IPS-18a (cell line): ENCODE data around the gene CCDC93.

Experiments
- H3K27ac ChIP-seq: one replicate; pipeline ENCODE4 v1.5.1; 2013; ENCODE audit warnings: low read length
- H3K27me3 ChIP-seq: one replicate; pipeline ENCODE4 v1.6.1; 2013; ENCODE audit warnings: mild to moderate bottlenecking, low read length; ENCODE audit not compliant: control insufficient read depth, insufficient read depth
- H3K36me3 ChIP-seq: one replicate; pipeline ENCODE4 v1.6.1; 2013; ENCODE audit warnings: low read depth, low read length; ENCODE audit not compliant: control insufficient read depth
- H3K4me1 ChIP-seq: one replicate; pipeline ENCODE4 v1.6.1; 2013; ENCODE audit warnings: low read depth, low read length; ENCODE audit not compliant: control insufficient read depth
- H3K4me3 ChIP-seq: one replicate; pipeline ENCODE4 v1.5.1; 2013; ENCODE audit warnings: low read length
- H3K9ac ChIP-seq: one replicate; pipeline ENCODE4 v1.6.1; 2013; ENCODE audit warnings: mild to moderate bottlenecking, low read length, moderate library complexity
- H3K9me3 ChIP-seq: one replicate; pipeline ENCODE4 v1.6.1; 2013; ENCODE audit warnings: low read depth, low read length; ENCODE audit not compliant: control insufficient read depth

The CCDC93 gene, protein sequence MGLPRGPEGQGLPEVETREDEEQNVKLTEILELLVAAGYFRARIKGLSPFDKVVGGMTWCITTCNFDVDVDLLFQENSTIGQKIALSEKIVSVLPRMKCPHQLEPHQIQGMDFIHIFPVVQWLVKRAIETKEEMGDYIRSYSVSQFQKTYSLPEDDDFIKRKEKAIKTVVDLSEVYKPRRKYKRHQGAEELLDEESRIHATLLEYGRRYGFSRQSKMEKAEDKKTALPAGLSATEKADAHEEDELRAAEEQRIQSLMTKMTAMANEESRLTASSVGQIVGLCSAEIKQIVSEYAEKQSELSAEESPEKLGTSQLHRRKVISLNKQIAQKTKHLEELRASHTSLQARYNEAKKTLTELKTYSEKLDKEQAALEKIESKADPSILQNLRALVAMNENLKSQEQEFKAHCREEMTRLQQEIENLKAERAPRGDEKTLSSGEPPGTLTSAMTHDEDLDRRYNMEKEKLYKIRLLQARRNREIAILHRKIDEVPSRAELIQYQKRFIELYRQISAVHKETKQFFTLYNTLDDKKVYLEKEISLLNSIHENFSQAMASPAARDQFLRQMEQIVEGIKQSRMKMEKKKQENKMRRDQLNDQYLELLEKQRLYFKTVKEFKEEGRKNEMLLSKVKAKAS

DNA sequence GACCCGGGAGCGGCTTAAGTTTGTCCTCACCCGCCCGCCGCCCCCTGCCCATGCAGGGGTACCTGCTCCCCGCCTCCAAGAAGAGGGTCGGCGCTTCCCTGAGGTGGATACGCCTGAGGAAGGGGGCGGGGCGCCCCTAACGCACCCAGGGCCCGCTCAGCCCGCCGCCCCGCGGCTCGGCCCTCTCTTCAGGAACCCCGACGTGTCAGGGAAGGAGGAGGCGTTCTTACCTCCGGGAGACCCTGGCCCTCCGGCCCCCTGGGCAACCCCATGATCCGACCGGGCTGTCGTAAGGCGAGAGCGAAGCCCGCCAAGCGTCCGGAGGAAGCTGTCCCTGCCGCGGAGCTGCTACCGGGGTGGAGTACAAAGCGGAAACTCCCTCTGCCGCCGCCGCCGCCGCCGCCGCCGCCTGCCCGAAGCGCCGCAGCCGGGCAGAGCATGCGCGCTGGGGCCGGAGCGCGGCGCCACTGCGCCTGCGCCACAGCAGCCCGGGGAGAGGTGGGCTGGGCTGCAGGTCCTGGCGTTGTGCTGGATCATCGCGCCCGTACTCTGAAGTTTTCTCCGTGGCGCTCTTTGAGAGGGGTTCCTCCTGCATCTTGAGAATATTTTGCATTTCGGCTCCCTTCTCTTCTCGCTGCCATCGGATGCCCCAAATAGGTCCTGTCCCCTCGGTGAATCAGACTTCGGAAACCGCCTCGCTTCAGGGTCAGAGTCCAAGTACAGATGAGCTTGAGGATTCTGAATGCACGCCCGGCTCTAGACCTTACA, at the start of gene CCDC93:
TSS of gene CCDC93 (minus strand) at position 347 of the 768 bp plus-strand sequence. CDS start at position 272, 75 bp downstream.
- H3K27ac ChIP-seq = no peak within 1 kb of the TSS
- peaks cover 35% of the 10 kb centered on the region for H3K27me3 ChIP-seq
- H3K9me3 ChIP-seq = no peaks in the 10 kb centered on the region
- H3K36me3 ChIP-seq = no peaks in the 10 kb centered on the region
- peaks cover 10% of the 10 kb centered on the region for H3K4me1 ChIP-seq
- peak within 1 kb of the TSS; percentile 59 for H3K9ac ChIP-seq
- H3K4me3 ChIP-seq = peak within 1 kb of the TSS; percentile 97

DNA sequence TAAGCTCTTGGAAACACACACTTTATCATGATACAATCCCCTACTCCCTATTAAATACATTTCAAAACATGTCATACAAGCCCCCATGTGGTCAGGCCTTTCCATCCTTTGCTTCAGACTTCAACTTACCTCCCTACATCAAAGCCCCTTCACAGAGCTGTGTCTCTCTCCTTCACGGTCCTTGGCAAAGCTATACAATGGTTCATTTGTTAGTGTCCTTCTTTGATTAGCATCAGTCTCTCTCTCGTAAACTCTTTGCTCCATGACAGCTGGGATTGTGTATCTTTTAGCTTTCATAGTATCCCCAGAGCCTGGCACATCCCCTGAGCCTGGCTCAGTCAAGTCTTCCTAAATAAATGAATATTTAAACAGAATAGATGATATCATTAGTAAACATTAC, 48.8 kb upstream of the CCDC93 start:
- Histone ChIP-seq H3K27me3 (no peaks in the 10 kb centered on the region), H3K9me3 (no peaks in the 10 kb centered on the region), H3K4me3 (no peak overlapping the region), H3K9ac (no peak overlapping the region), H3K36me3 (no peaks in the 10 kb centered on the region), H3K4me1 (no peaks in the 10 kb centered on the region), H3K27ac (no peak overlapping the region)

DNA sequence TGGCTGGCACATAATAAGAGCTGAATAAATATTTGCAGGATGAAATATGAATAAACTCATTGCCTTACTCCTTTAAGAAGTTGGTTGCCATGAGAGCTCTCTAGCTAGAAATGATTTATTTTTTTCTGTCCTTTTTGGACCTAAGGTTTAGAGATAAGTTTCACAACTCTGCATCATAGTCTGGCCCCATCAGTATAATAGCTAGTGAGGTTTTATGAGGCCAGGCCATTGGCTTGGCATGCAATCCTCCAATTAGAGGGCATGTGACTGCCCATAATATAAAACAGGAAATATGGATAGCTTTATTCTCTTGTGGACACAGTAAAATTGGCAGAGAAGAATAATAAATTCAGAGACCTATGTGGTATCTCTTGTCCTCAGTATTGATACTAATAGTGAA, 48.2 kb upstream of the CCDC93 start:
- Histone ChIP-seq H3K9ac (no peak overlapping the region), H3K27me3 (no peaks in the 10 kb centered on the region), H3K4me1 (no peaks in the 10 kb centered on the region), H3K36me3 (no peaks in the 10 kb centered on the region), H3K4me3 (no peak overlapping the region), H3K27ac (no peak overlapping the region), H3K9me3 (no peaks in the 10 kb centered on the region)

DNA sequence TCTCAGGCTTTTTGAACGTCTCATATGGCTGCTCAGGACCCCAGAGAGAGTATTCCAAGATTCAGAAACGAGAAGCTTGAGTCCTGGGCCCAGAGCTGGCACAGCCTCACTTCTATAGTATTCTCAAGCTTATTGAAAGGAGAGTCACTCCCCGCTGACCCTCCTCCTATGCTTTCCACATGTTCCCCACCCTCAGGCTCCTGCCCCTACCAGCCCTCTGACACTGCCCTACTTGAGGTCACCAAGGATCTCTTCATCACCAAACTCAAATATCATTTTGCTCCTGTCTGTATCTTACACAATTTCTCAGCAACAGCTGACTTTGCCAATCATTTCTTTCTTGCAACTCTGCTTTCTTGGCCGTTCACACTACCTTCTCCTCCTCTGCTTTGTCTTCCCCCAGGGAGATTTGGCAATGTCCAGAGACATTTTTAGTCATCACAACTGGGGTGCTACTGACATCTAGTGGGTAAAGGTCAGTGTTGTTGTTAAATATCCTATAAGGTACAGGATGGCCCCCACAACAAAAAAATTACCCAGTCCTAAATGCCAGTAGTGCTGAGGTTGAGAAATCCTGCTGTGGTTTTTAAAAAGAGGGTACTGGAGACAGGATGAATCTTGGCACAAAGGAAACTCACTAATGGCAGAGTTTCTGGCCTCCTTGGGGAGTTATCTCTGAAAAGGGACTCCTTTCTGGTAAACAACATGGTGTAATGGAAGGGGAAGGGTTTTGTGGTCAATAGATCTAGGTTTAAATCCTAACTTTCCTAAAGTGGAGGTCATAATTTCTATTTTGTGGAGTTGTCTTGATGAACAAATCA, 47.5 kb upstream of the CCDC93 start:
- Histone ChIP-seq H3K27me3 (no peaks in the 10 kb centered on the region), H3K9ac (no peak overlapping the region), H3K4me1 (no peaks in the 10 kb centered on the region), H3K9me3 (no peaks in the 10 kb centered on the region), H3K4me3 (no peak overlapping the region), H3K36me3 (no peaks in the 10 kb centered on the region), H3K27ac (no peak overlapping the region)

DNA sequence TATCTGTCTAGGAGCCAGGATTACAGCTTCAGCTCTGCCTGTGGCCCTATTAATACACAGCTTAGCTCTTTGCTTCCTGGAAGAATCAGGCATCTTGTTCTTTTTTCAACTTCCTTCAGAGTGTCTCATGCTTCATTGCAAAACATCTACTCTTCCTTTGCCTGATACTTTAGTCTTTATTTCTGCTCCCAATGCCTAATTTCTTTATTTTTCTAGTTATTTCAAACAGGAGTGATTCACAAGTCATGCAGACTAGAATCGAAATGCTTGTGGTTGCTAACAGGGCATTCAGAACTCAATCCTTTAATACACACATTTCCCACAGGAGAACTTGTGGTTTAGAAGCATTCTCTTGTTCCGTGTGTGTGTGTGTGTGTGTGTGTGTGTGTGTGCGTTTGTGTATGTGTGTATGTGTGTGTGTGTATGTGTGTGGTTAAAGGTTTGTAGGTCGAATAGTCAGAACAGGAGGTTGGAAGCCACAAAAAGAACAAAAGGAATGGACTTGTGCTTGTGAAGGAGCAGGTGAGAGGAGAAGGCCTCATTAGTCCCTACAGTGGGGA, 46.1 kb upstream of the CCDC93 start:
- no peak overlapping the region for H3K27ac ChIP-seq
- H3K4me1 ChIP-seq = no peaks in the 10 kb centered on the region
- H3K36me3 ChIP-seq = no peaks in the 10 kb centered on the region
- H3K4me3 ChIP-seq = no peak overlapping the region
- no peak overlapping the region for H3K9ac ChIP-seq
- no peaks in the 10 kb centered on the region for H3K27me3 ChIP-seq
- no peaks in the 10 kb centered on the region for H3K9me3 ChIP-seq

DNA sequence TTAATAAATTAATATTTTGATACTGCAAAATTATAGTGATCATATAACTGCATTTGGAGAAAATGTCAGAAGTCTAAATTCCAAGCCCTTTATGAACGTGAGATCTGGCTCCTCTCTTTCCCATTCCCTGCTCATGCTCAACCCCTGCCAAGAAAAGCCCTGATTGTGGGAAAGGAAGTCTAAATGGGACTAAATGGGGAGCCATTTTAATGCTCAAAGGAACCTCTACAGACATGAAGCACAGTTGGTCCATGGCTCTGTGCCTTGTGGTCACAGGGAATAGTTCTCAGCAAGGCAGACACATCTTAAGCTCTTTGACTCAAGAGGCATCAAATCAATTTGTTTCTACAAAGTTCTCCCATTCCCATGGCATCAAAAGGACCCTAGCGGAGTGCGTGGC, 45.1 kb upstream of the CCDC93 start:
- Histone ChIP-seq H3K36me3 (no peaks in the 10 kb centered on the region), H3K4me3 (no peak overlapping the region), H3K4me1 (no peaks in the 10 kb centered on the region), H3K9me3 (no peaks in the 10 kb centered on the region), H3K27ac (no peak overlapping the region), H3K27me3 (no peaks in the 10 kb centered on the region), H3K9ac (no peak overlapping the region)

DNA sequence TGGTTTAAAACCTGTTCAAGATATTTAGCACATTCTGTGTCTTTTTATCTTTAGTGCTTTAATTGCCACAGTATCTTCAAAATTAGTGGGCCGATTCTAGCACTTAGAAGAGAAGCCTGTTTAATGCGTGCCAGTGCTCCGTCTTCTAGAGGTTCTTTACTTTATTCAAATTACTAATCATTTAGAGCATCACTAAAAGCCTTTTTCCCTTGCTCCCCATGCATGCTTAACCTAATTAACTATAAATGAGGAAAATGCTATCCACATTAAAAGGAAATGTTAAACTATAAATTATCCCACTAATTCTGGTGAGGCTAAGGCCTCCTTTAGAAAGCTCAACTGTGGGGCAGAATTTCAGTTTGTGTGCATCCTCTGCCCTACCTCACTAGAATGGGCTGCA, 42.9 kb upstream of the CCDC93 start:
- Histone ChIP-seq H3K4me3 (no peak overlapping the region), H3K36me3 (no peaks in the 10 kb centered on the region), H3K27ac (no peak overlapping the region), H3K9ac (no peak overlapping the region), H3K9me3 (no peaks in the 10 kb centered on the region), H3K4me1 (no peaks in the 10 kb centered on the region), H3K27me3 (no peaks in the 10 kb centered on the region)

DNA sequence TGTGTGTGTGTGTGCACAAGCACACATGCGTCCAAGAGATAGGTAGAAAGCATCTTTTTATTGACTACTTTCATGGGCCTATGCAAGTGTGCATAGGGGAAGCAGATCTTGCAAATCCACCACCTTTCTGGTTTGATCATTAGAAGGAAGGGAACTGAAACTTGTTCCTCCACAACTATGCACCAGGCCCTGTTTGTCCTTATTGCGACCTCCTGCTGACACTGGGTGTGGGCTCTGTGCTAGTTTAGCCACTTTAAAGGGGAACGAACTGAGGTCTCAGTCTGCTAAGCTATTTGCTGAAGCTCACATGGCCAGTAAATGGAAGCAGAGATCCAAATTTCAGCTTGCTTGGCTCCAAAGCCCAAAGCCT, 42.3 kb upstream of the CCDC93 start:
- Histone ChIP-seq H3K27ac (no peak overlapping the region), H3K4me3 (no peak overlapping the region), H3K9ac (no peak overlapping the region), H3K4me1 (no peaks in the 10 kb centered on the region), H3K36me3 (no peaks in the 10 kb centered on the region), H3K9me3 (no peaks in the 10 kb centered on the region), H3K27me3 (no peaks in the 10 kb centered on the region)

DNA sequence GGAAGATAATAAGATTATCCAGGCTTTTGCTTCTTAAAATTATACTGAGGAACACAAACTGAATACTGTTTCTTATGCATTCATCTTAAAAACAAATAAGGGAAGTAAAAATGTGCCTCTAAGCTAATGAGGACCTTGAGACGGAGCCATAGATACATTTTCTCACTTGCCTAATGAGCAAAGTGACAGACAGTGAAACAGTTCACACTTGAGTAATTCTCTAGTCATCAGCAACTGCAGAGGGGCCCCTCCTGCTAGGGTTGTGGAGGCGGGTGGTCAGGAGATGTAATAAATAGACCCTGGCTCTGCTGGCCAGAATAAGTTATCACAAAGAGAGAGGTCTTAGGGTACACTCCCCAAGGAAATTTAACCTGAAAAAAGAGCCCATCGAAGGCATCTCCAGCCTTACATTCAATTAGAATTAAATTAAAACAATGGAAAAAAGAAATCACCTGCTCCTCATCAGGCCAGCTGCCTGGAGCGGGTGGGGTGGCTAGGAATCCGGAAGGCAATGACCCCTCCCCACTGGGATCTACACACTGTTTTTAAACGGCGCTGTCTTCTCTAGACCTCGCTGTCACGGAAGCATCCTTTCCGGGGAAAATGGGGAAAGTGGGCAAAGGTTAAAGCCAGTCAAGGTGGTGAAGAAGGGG, 41.8 kb upstream of the CCDC93 start:
- Histone ChIP-seq H3K4me3 (no peak overlapping the region), H3K27me3 (no peaks in the 10 kb centered on the region), H3K36me3 (no peaks in the 10 kb centered on the region), H3K4me1 (no peaks in the 10 kb centered on the region), H3K27ac (no peak overlapping the region), H3K9ac (no peak overlapping the region), H3K9me3 (no peaks in the 10 kb centered on the region)

DNA sequence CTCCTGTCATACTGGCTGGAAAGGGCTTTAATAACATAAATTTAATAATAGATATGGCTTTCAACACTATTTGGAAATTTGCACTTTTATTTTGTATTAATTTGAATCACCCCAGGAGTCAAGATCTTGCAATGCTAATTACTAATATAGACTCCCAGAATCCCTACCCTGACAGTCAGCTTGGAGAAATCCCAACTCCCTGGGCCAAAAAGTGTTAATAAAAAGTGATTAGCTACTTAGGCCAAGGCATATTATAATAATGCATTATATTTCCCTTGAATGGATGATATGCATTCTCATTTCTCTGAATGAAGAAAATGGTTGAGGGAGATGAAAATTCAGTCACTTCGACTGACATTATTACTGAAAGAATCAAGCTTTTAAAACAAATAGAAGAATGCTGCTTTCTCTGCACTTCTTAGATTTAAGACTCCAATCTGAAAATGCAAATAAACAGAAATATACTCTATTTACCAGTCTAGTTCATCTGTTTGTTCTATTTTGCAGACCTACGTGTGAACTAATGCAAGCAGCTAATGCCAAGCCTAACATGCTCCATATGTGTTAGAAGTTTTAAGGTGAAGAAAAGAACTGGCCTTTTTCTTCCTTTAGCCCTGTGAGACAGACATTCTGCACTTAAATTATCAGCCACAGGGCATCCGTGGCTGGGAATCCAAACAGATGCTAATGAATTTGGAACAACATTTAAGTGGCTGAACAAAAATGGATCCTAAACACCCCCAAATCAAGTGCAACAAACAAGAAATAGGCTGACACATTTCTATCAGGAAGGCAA, 40.5 kb upstream of the CCDC93 start:
- Histone ChIP-seq H3K27me3 (no peaks in the 10 kb centered on the region), H3K4me1 (no peaks in the 10 kb centered on the region), H3K4me3 (no peak overlapping the region), H3K36me3 (no peaks in the 10 kb centered on the region), H3K9ac (no peak overlapping the region), H3K9me3 (no peaks in the 10 kb centered on the region), H3K27ac (no peak overlapping the region)
